Stimulated activated effector memory CD8-positive, alpha-beta T cell treated with anti-CD3 and anti-CD28 coated beads, Interleukin-12 subunit alpha, Interleukin-12 subunit beta, amount 100 ng/mL, for 72 hours (primary cell): Measurements from ENCODE around the gene STARD4.
A peak's percentile ranks its signal among the peaks of the same experiment; 100 is the strongest.

Source experiments
- ATAC-seq: fragments of 150-1000 bp; cut with Tn5 transposase; 2 replicates; pipeline ENCODE4 v1.10.0; 2021
- DNase-seq, 2 donors: peaks; one replicate each; pipeline ENCODE4 v3.0.0; 2021 to 2022; ENCODE audit warnings: low spot score in 2 of 2
- H3K27ac Mint-ChIP-seq: one replicate; pipeline ENCODE4 v1.8.0; 2022; ENCODE audit warnings: mild to moderate bottlenecking, mixed read lengths
- H3K36me3 Mint-ChIP-seq: one replicate; pipeline ENCODE4 v1.8.0; 2022; ENCODE audit warnings: mild to moderate bottlenecking, mixed read lengths
- H3K4me1 Mint-ChIP-seq: one replicate; pipeline ENCODE4 v1.8.0; 2022; ENCODE audit warnings: mixed read lengths
- H3K4me3 Mint-ChIP-seq: one replicate; pipeline ENCODE4 v1.8.0; 2022; ENCODE audit warnings: mild to moderate bottlenecking, mixed read lengths
- H3K9me3 Mint-ChIP-seq: one replicate; pipeline ENCODE4 v1.8.0; 2022; ENCODE audit warnings: mixed read lengths

STARD4 gene

DNA sequence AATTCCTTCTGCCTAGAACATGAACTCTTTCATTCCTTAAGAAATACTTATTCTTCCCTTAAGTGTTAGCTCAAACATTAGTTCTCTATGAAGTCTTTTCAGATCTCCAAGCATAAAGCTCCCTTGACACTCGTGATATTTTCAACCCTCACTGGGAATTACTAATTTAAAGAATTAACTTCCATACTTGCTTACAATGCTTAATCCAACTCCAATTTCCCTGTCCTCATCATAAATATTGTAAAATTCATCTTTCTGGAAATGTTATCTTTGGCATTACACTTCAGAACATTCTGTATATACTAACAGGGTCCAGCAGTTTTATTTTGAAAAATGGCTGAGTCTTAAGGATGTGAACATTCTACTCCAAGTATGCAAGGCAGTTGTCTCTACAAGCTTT is 7.2 kb downstream of the STARD4 start:
- no peak for ATAC-seq
- Mint-ChIP-seq H3K9me3 (no peaks in the 10 kb centered on the region), H3K4me1 (peaks cover 32% of the 10 kb centered on the region), H3K27ac (no peak overlapping the region), H3K36me3 (peaks cover 74% of the 10 kb centered on the region), H3K4me3 (no peak overlapping the region)
- no peak for DNase-seq

DNA sequence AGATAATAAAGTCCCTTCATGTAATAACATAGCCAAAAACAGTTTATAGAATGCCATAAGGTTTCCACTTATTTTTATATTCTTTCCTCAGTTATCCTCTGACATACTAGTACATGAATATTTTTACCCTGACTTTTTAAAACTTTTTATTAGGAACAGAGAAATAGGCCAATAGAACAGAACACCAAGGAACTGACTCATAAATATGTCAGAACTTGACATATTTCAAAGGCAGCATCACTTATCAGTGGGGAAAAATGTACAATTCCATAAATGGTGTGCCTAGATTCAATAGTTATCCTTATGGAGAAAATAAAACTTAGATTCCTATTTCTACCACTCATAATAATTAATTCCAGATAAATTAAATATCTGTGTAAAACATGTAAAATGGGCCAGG is 9.4 kb downstream of the STARD4 start:
- Mint-ChIP-seq H3K4me3 (no peak overlapping the region), H3K27ac (no peak overlapping the region), H3K4me1 (peaks cover 21% of the 10 kb centered on the region), H3K36me3 (peaks cover 95% of the 10 kb centered on the region), H3K9me3 (no peaks in the 10 kb centered on the region)
- DNase-seq: no peak
- ATAC-seq: no peak

DNA sequence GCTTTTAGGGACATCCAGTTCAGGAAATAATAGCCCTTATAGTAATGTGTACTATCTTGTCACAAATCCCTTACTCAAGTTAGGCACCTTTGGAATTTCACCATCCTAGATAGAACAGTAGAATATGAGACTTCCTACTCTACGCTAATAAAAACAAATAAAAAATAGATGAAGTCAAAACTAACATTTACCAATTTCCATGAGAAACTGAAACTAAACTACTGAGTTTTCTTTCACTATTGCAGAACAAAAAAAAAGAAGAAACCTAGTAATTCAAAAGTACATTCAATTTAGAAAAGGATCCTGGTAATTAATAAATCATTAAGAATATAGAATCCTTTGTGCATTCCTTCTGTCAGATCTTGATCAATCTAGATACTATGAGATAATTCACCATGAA is 14.0 kb downstream of the STARD4 start:
- peaks cover 4% of the 10 kb centered on the region for H3K4me1 Mint-ChIP-seq
- ATAC-seq (no peak), DNase-seq (no peak)
- H3K9me3 Mint-ChIP-seq: no peaks in the 10 kb centered on the region
- no peak overlapping the region for H3K4me3 Mint-ChIP-seq
- peaks cover 94% of the 10 kb centered on the region for H3K36me3 Mint-ChIP-seq
- peak overlapping the region; percentile 63 for H3K27ac Mint-ChIP-seq

- Mint-ChIP-seq H3K4me3 (no peak overlapping the region), H3K9me3 (no peaks in the 10 kb centered on the region), H3K36me3 (peaks cover 64% of the 10 kb centered on the region), H3K27ac (no peak overlapping the region), H3K4me1 (peaks cover 4% of the 10 kb centered on the region)
- ATAC-seq: no peak
- no peak for DNase-seq
These were observed 17.2 kb downstream of the STARD4 start for GRCh38 chr5:111495159-111495558.

DNA sequence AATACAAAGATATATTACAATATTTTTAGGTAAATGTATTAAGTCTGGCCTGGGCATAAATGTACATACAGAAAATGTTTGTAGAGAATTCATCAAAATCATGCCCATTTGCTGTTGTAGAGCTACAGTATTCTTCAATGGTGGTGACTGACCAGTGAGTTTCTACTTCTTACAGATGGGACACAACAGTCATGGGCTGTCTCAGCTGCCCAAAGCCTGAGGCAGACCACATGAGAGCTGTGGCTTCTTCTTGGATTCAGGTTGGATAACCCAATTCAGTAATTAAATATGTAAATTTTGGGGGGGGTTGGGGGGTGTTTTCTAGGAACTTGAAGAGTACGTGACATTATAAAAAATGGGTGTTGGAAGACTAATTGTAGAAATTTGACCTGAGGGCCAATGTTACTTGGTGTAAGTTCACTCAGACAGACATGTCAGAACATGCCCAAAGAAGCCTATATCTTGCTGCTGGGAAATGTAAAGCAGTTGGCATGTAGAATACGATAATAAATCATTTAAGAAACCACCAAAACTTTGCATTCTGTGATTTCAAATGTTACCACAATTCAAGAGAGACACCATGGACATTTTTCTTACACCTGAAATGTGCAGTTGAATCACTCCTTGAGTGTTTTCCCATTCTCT is 17.9 kb downstream of the STARD4 start:
- ATAC-seq (no peak), DNase-seq (no peak)
- H3K36me3 Mint-ChIP-seq: peaks cover 57% of the 10 kb centered on the region
- H3K27ac Mint-ChIP-seq: peak overlapping the region; percentile 74
- H3K4me1 Mint-ChIP-seq: peaks cover 4% of the 10 kb centered on the region
- no peaks in the 10 kb centered on the region for H3K9me3 Mint-ChIP-seq
- no peak overlapping the region for H3K4me3 Mint-ChIP-seq

DNA sequence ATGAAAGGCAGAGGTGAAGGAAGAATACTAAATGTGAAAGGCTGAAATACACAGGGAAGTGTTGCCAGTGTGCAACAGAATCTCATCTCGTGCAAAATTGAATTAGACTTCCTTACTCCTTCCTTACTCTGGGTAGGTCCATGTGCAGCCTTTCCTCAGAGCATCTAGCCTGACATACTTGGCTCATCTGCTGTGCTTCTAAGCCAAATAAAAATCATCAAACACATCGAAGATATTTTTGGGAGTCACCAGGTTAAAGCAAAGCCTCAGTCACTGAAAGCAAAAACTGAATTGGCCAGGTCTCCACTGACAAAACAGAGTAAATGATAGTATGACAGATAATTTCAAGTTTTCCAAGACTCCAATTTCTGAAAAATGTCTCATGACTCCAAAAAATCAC is 19.3 kb downstream of the STARD4 start:
- ATAC-seq (no peak), DNase-seq (no peak)
- Mint-ChIP-seq H3K4me3 (no peak overlapping the region), H3K4me1 (no peaks in the 10 kb centered on the region), H3K27ac (peak overlapping the region; percentile 74), H3K9me3 (no peaks in the 10 kb centered on the region), H3K36me3 (peaks cover 43% of the 10 kb centered on the region)

- Mint-ChIP-seq H3K36me3 (peaks cover 39% of the 10 kb centered on the region), H3K27ac (no peak overlapping the region), H3K4me1 (peaks cover 7% of the 10 kb centered on the region), H3K9me3 (no peaks in the 10 kb centered on the region), H3K4me3 (no peak overlapping the region)
- DNase-seq: no peak
- no peak for ATAC-seq
These were observed 24.0 kb downstream of the STARD4 start for GRCh38 chr5:111488353-111488752.

GRCh38 chr5:111486926-111487325 is 25.4 kb downstream of the STARD4 start:
- H3K4me1 Mint-ChIP-seq: peaks cover 7% of the 10 kb centered on the region
- no peak overlapping the region for H3K27ac Mint-ChIP-seq
- no peak overlapping the region for H3K4me3 Mint-ChIP-seq
- H3K36me3 Mint-ChIP-seq: peaks cover 48% of the 10 kb centered on the region
- no peak for ATAC-seq
- H3K9me3 Mint-ChIP-seq: no peaks in the 10 kb centered on the region
- DNase-seq: no peak

DNA sequence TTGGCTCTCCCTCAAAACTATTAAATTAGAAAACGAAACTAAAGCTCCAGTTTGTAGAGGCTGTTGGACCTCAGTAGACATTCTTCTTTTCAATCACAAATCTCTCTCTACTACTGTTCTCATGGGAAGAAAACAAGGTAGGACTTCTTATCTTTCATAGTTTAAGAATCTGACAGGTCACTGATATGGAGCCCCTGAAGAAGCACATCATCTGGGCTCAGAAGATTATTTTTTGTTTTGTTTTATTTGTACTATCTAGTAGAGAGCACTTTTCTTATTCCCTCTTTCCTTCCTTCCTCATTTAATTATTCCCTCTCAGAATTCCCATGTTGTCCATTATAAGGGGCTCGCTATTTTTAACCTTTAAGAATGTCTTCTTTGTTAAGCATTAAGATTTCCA is 26.3 kb downstream of the STARD4 start:
- H3K4me3 Mint-ChIP-seq: no peak overlapping the region
- ATAC-seq (no peak), DNase-seq (no peak)
- no peak overlapping the region for H3K27ac Mint-ChIP-seq
- peaks cover 48% of the 10 kb centered on the region for H3K36me3 Mint-ChIP-seq
- H3K9me3 Mint-ChIP-seq: no peaks in the 10 kb centered on the region
- peaks cover 7% of the 10 kb centered on the region for H3K4me1 Mint-ChIP-seq

DNA sequence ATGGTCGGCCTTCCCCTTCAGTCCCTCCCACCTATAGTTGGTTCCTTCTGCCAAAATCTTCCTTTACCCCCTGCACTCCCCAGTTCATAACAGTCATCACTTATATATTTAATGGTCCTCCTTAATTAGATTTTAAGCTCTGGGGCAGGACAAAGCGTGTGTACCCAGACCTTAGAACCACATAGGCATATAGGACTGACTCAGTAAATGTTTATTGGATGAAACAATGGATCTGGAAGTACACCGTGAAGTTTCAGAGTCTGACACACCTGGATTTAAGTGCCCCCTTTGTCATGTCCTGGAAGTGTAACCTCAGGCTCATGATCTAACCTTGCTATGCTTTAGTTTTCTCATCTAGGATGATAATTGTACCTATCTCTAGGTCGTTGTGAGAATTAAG is 32.0 kb downstream of the STARD4 start:
- Mint-ChIP-seq H3K27ac (peak overlapping the region; percentile 16), H3K36me3 (peaks cover 55% of the 10 kb centered on the region), H3K9me3 (no peaks in the 10 kb centered on the region), H3K4me1 (no peaks in the 10 kb centered on the region), H3K4me3 (no peak overlapping the region)
- ATAC-seq: no peak
- no peak for DNase-seq

DNA sequence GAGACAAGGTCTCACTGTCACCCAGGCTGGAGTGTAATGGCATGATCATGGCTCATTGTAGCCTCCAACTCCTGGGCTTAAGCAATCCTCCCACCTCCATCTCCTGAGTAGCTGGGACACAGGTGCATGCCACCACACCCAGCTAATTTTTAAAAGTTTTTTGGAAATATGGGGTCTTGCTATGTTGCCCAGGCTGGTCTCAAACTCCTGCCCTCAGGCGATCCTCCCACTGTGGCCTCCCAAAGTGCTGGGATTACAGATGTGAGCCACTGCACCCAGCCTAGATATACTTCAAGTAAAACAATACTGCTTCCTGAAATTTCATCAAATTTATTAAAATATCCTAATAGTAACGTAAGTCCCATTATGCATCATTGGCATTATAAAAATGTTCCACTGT is 33.4 kb downstream of the STARD4 start:
- ATAC-seq (no peak), DNase-seq (no peak)
- Mint-ChIP-seq H3K9me3 (no peaks in the 10 kb centered on the region), H3K36me3 (peaks cover 53% of the 10 kb centered on the region), H3K4me3 (no peak overlapping the region), H3K4me1 (no peaks in the 10 kb centered on the region), H3K27ac (no peak overlapping the region)

DNA sequence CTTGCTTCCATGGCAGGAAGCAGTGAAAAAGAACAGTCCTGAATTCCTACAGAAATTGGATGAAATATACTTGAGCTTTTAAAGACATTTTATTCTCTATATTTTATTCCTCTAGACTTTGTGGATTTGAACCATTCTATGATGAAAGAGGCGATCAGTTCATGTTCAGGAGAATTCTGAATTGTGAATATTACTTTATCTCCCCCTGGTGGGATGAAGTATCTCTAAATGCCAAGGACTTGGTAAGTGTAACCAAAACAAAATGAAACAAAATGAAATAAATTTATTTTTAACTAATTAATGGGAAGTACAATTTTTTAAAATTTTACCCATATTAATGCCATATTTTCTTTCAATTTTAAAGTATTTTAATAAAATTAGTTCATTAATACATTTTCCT is 34.1 kb downstream of the STARD4 start:
- Mint-ChIP-seq H3K27ac (no peak overlapping the region), H3K4me3 (no peak overlapping the region), H3K4me1 (no peaks in the 10 kb centered on the region), H3K36me3 (peaks cover 53% of the 10 kb centered on the region), H3K9me3 (no peaks in the 10 kb centered on the region)
- DNase-seq (no peak), ATAC-seq (no peak)

- no peak overlapping the region for H3K4me3 Mint-ChIP-seq
- DNase-seq (no peak), ATAC-seq (no peak)
- peaks cover 36% of the 10 kb centered on the region for H3K36me3 Mint-ChIP-seq
- H3K27ac Mint-ChIP-seq: peak overlapping the region; percentile 6
- no peaks in the 10 kb centered on the region for H3K4me1 Mint-ChIP-seq
- H3K9me3 Mint-ChIP-seq: no peaks in the 10 kb centered on the region
These were observed 39.8 kb downstream of the STARD4 start for GRCh38 chr5:111472579-111472978.

- no peak for DNase-seq
- no peak for ATAC-seq
- Mint-ChIP-seq H3K4me3 (no peak overlapping the region), H3K4me1 (no peaks in the 10 kb centered on the region), H3K36me3 (peaks cover 35% of the 10 kb centered on the region), H3K27ac (peak overlapping the region; percentile 6), H3K9me3 (no peaks in the 10 kb centered on the region)
These were observed 40.2 kb downstream of the STARD4 start for GRCh38 chr5:111472096-111472495.

DNA sequence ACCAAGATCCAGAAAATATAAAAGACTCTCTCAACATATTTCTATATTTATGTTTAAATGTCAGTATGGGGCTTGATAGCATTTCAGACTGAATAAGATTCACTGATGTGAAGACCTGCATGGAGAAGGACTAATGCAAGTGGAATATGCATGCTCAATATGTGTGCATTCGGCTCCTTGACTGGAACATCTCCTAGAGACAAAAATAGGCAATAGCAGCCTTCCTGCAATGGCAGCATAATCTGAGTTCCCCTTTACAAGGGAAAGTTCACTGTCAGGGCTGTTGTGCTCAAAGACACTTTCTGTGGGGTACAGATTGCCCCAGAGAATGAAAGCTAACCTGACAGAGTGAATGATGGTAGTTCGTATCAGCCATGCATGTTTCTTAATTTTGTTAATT is 42.4 kb downstream of the STARD4 start:
- Mint-ChIP-seq H3K27ac (no peak overlapping the region), H3K4me3 (no peak overlapping the region), H3K9me3 (peaks cover 2% of the 10 kb centered on the region), H3K4me1 (no peaks in the 10 kb centered on the region), H3K36me3 (peaks cover 30% of the 10 kb centered on the region)
- no peak for ATAC-seq
- DNase-seq: no peak

- ATAC-seq (no peak), DNase-seq (no peak)
- no peak overlapping the region for H3K27ac Mint-ChIP-seq
- H3K9me3 Mint-ChIP-seq: peaks cover 2% of the 10 kb centered on the region
- H3K36me3 Mint-ChIP-seq: peaks cover 25% of the 10 kb centered on the region
- H3K4me1 Mint-ChIP-seq: no peaks in the 10 kb centered on the region
- H3K4me3 Mint-ChIP-seq: no peak overlapping the region
These were observed 42.9 kb downstream of the STARD4 start for GRCh38 chr5:111469293-111469896.
